GM19099 (cell line): Measurements from ENCODE around the gene EHD1.

Experiments used
- POLR2A ChIP-seq: IDR thresholded peaks from 3 replicates; pipeline ENCODE4 v1.6.1; 2011; ENCODE audit warnings: low read depth; ENCODE audit not compliant: insufficient read length; ENCODE audit errors: extremely low read depth

Gene EHD1

GRCh38 chr11:64914123-64914522 is 35.7 kb upstream of the EHD1 start:
- TF ChIP-seq POLR2A, result no peak

GRCh38 chr11:64913171-64913727 is 34.8 kb upstream of the EHD1 start:
- no peak for TF ChIP-seq POLR2A

- TF ChIP-seq POLR2A, result no peak
These were observed 33.3 kb upstream of the EHD1 start for GRCh38 chr11:64911689-64912088.

GRCh38 chr11:64911142-64911541 is 32.7 kb upstream of the EHD1 start:
- no peak for TF ChIP-seq POLR2A

- no peak for TF ChIP-seq POLR2A
These were observed 32.2 kb upstream of the EHD1 start for GRCh38 chr11:64910451-64911093.

GRCh38 chr11:64909653-64910343 is 31.4 kb upstream of the EHD1 start:
- no peak for TF ChIP-seq POLR2A

GRCh38 chr11:64908766-64909165 is 30.3 kb upstream of the EHD1 start:
- TF ChIP-seq POLR2A, result no peak

- TF ChIP-seq POLR2A, result no peak
These were observed 27.9 kb upstream of the EHD1 start for GRCh38 chr11:64906314-64906635.

GRCh38 chr11:64905516-64906313 is 27.3 kb upstream of the EHD1 start:
- no peak for TF ChIP-seq POLR2A

- no peak for TF ChIP-seq POLR2A
These were observed 24.9 kb upstream of the EHD1 start for GRCh38 chr11:64903291-64903833.

- TF ChIP-seq POLR2A, result no peak
These were observed 23.9 kb upstream of the EHD1 start for GRCh38 chr11:64902102-64902900.

GRCh38 chr11:64900774-64901173 is 22.4 kb upstream of the EHD1 start:
- TF ChIP-seq POLR2A, result no peak

- TF ChIP-seq POLR2A, result no peak
These were observed 21.9 kb upstream of the EHD1 start for GRCh38 chr11:64900263-64900678.

GRCh38 chr11:64898541-64898940 is 20.1 kb upstream of the EHD1 start:
- no peak for TF ChIP-seq POLR2A

- no peak for TF ChIP-seq POLR2A
These were observed 19.6 kb upstream of the EHD1 start for GRCh38 chr11:64898076-64898445.
